HG03045 (cell line): ENCODE results near the gene SCRG1.

Source experiments
- ATAC-seq: cut with Tn5 transposase; IDR thresholded peaks from one replicate; pipeline ENCODE4 v1.9.1; 2021; ENCODE audit warnings: mild to moderate bottlenecking, moderate library complexity; ENCODE audit not compliant: unreplicated experiment

Gene SCRG1

DNA sequence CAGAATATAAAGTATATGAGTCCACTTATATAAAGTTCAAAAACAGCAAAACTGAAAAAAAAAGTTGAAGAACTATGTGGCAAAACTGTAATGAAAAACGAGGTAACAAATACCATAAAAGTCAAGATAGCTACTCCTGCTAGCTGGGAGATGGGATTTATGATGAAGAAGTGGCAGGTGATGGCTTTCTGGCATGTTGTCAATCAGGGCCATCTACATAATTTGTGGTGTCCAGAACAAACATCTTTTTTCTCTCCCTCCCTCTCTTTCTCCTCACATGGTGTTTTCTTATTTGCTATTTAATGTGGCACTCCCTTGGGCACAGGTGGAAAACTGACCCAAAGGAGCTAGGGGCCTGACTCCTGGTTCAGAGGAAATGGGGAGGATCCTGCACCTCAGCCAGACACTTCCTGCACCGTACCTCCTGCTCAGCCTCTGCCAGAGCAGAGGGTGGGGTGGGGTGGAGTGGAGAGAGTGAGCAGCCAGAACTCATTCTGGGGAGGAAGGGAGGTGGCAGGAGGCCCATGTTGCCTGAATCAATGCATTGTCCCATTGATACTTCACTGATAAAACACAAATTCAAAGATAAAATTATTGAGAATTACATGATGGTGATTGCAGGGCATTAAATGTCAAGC, 33.4 kb downstream of the SCRG1 start:
- ATAC-seq = no peak

- ATAC-seq = no peak
Observed at GRCh38 chr4:173362666-173363065, 36.2 kb downstream of the SCRG1 start.

GRCh38 chr4:173360587-173361221, 38.2 kb downstream of the SCRG1 start:
- ATAC-seq = no peak

- ATAC-seq = no peak
Observed at GRCh38 chr4:173357939-173358338, 41.0 kb downstream of the SCRG1 start.

- ATAC-seq = no peak
Observed at GRCh38 chr4:173347467-173347866, 51.4 kb downstream of the SCRG1 start.

DNA sequence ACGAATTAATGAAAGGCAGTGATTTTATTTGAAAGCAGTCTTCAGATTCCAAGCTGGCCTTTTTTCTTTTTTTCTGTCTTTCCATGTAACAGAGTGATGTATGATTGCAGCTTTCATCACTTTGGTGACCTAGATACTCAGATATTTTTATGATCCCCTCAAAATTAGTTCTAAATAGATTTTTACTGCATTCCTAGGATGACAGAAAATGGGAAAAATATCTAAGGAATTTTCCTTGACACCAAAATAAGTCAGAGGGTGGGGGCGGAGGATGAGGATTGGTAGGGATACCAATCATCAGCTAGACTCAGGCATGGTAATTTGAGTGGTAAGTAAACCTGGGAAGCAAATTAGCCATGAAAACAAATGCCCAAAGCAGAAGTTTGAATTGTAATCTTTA, 52.8 kb downstream of the SCRG1 start:
- ATAC-seq = no peak

- no peak for ATAC-seq
Observed at GRCh38 chr4:173345648-173346047, 53.3 kb downstream of the SCRG1 start.

DNA sequence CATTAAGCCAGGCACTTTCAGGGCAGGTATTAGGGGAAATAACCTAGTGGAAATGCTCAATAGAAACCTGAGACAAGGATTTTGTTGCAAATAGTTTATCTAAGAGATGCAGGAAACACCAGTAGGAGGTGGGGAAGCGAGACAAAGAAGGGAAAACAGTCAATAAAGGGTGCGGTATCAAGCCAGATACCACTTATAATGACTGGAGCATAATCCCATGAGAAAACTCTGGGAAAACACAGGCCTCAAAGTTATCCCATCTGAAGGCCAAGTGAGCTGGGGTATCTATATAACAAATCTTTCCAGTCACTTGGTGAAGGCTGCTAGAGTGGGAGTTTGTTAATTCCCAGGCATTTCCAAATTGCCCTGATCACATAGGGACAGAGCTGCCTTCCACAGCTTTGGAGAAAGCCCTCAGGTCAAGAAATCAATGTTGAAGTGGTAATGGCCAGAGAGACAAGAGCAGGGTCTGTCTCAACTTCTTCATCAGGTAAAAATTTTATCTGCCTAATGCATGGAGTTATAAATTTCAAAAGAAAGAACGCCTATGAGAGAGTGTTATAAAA, 55.0 kb downstream of the SCRG1 start:
- no peak for ATAC-seq

GRCh38 chr4:173337463-173337862, 61.5 kb downstream of the SCRG1 start:
- no peak for ATAC-seq

DNA sequence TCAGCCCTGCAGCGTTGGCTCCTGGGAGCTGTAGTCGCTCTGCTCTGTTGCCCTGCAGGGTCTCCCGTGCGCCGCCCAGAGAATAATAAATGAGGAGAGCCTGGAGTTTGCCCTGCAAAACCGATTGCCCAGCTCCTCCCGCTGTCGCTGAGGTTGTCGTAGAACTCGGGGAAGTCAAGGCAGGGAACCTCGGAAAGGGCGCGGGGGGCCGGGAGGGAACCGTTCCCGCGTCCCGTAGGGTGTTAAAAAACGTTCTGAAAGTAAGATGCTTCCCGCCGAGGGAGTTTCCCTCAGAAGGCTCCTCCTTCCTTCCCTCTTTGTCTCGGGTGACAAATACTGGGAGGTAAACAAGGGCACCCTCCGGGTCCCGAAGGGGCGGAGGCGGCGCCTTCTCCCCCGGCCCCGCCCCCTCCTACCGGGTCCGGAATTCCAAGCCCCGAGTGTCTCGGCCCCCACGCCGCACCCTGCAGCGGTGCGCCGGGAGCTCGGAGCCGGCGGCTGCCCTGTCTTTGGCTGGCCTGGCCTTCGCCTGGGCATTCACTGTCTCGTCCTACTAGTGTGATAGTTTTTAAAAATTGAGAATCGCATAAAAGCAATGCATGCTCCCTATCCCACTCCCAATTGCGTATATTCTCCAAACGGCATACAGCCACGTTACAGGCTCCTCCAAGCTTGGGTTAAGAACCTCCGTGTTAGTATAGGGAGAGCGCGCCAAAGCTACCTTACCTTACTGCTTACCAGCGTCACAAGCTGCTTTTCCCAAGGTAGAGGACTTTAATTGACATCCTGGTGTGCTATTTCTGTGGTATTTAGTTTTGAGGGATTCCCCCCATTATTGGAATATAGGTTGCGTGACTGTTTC, 63.8 kb downstream of the SCRG1 start:
- ATAC-seq = peak; percentile 31
